HG03342 (cell line): ENCODE data around the gene FCSK.
"Not testable (repeated sequence)": the region's sequence is repeated elsewhere in the genome, so short reads cannot be mapped to it uniquely, and the experiment has no call there.

Experiments used
- ATAC-seq: cut with Tn5 transposase; IDR thresholded peaks from one replicate; pipeline ENCODE4 v1.9.1; 2021; ENCODE audit warnings: mild to moderate bottlenecking, moderate library complexity; ENCODE audit not compliant: unreplicated experiment

The FCSK gene

GRCh38 chr16:70522216-70523075 is 68.1 kb downstream of the FCSK start:
- ATAC-seq, result no peak

- ATAC-seq, result peak; percentile 51
Measured at GRCh38 chr16:70523076-70523742, 68.8 kb downstream of the FCSK start, which contains the start of gene COG4. Gene COG4 (minus strand): TSS chr16:70523554. CDS start chr16:70523543, 11 bp downstream.

- peak; percentile 50 for ATAC-seq
Measured at GRCh38 chr16:70523743-70524398, 69.5 kb downstream of the FCSK start, which contains the start of gene SF3B3. Gene SF3B3 (plus strand): TSS chr16:70523816. CDS start chr16:70526657, 2,841 bp downstream.

GRCh38 chr16:70524399-70524825 is 70.0 kb downstream of the FCSK start:
- not testable (repeated sequence) for ATAC-seq

GRCh38 chr16:70526403-70526802 is 72.0 kb downstream of the FCSK start:
- no peak for ATAC-seq

- ATAC-seq, result no peak
Measured at GRCh38 chr16:70527315-70527996, 73.1 kb downstream of the FCSK start.

- no peak for ATAC-seq
Measured at GRCh38 chr16:70529051-70529777, 74.8 kb downstream of the FCSK start.
